ENCODE measurements around the gene FAM110D.
A peak's percentile ranks its signal among the peaks of the same experiment; 100 is the strongest.

Gene FAM110D

GRCh38 chr1:26162220-26162709 lies 3.4 kb downstream of the FAM110D start:
- Mint-ChIP-seq H3K27ac (no peak overlapping the region), H3K4me1 (peaks cover 35% of the 10 kb centered on the region), H3K9me3 (no peaks in the 10 kb centered on the region), H3K27me3 (peaks cover 86% of the 10 kb centered on the region), H3K36me3 (no peaks in the 10 kb centered on the region), H3K4me3 (peak overlapping the region; percentile 52)
- DNase-seq = no peak
- CTCF ChIA-PET = interaction anchor here (0.9 to 2.6 kb wide), 3 partner anchors 10 to 126 kb away, joined by 3 to 10 read pairs (median 6); no protein-coding TSS in a partner anchor

- H3K4me1 Mint-ChIP-seq = peaks cover 35% of the 10 kb centered on the region
- H3K4me3 Mint-ChIP-seq = peak overlapping the region; percentile 36
- H3K27me3 Mint-ChIP-seq = peaks cover 89% of the 10 kb centered on the region
- CTCF ChIA-PET = interaction anchor here (0.8 to 2.6 kb wide), 4 partner anchors 12 to 127 kb away, joined by 3 to 10 read pairs (median 4); no protein-coding TSS in a partner anchor
- no peaks in the 10 kb centered on the region for H3K9me3 Mint-ChIP-seq
- no peaks in the 10 kb centered on the region for H3K36me3 Mint-ChIP-seq
- no peak overlapping the region for H3K27ac Mint-ChIP-seq
- DNase-seq = no peak
Observed at GRCh38 chr1:26163684-26164035, 4.8 kb downstream of the FAM110D start.

GRCh38 chr1:26164036-26164860 lies 5.4 kb downstream of the FAM110D start:
- Mint-ChIP-seq H3K36me3 (no peaks in the 10 kb centered on the region), H3K4me3 (peak overlapping the region; percentile 60), H3K27me3 (peaks cover 89% of the 10 kb centered on the region), H3K4me1 (peaks cover 37% of the 10 kb centered on the region), H3K9me3 (no peaks in the 10 kb centered on the region), H3K27ac (peak overlapping the region; percentile 55)
- CTCF ChIA-PET = interaction anchor here (0.8 to 2.6 kb wide), 7 partner anchors 8 to 128 kb away, joined by 3 to 10 read pairs (median 5); partner anchors contain the start of gene CEP85
- peak; percentile 59 for DNase-seq

GRCh38 chr1:26164861-26165842 lies 6.3 kb downstream of the FAM110D start:
- no peak for DNase-seq
- CTCF ChIA-PET = interaction anchor here (0.9 to 2.6 kb wide), 6 partner anchors 9 to 129 kb away, joined by 3 to 7 read pairs (median 6); partner anchors contain the start of gene CEP85
- Mint-ChIP-seq H3K4me1 (peaks cover 41% of the 10 kb centered on the region), H3K27me3 (peaks cover 80% of the 10 kb centered on the region), H3K9me3 (no peaks in the 10 kb centered on the region), H3K27ac (no peak overlapping the region), H3K4me3 (peak overlapping the region; percentile 60), H3K36me3 (no peaks in the 10 kb centered on the region)

GRCh38 chr1:26166719-26167281 lies 7.9 kb downstream of the FAM110D start:
- H3K4me3 Mint-ChIP-seq = no peak overlapping the region

GRCh38 chr1:26168410-26169197 lies 9.7 kb downstream of the FAM110D start, which contains the start of gene C1orf232:
C1orf232 (minus strand) TSS chr1:26168963; CDS start chr1:26168499, 464 bp downstream.
- CTCF ChIA-PET = interaction anchor here (1.3 to 3.8 kb wide), 7 partner anchors 19 to 249 kb away, joined by 4 to 36 read pairs (median 7); partner anchors contain the start of gene CEP85
- H3K4me3 Mint-ChIP-seq = peak within 1 kb of the TSS; percentile 85
- H3K36me3 Mint-ChIP-seq = no peaks in the 10 kb centered on the region
- H3K27me3 Mint-ChIP-seq = peaks cover 47% of the 10 kb centered on the region
- H3K9me3 Mint-ChIP-seq = no peaks in the 10 kb centered on the region
- H3K4me1 Mint-ChIP-seq = peaks cover 48% of the 10 kb centered on the region
- no peak for DNase-seq
- H3K27ac Mint-ChIP-seq = peak within 1 kb of the TSS; percentile 84

More at GRCh38 chr1:26166719-26167281, 7.9 kb downstream of the FAM110D start:
- H3K27me3 Mint-ChIP-seq = peaks cover 64% of the 10 kb centered on the region
- peaks cover 54% of the 10 kb centered on the region for H3K4me1 Mint-ChIP-seq
- DNase-seq = no peak
- H3K9me3 Mint-ChIP-seq = no peaks in the 10 kb centered on the region
- CTCF ChIA-PET = interaction anchor here (2.6 to 3.8 kb wide), 2 partner anchors 65 to 67 kb away, joined by 7 to 36 read pairs; partner anchors contain the start of gene CEP85
- H3K27ac Mint-ChIP-seq = no peak overlapping the region
- no peaks in the 10 kb centered on the region for H3K36me3 Mint-ChIP-seq

- CTCF ChIA-PET = interaction anchor here (0.6 to 3.8 kb wide), 23 partner anchors 10 to 319 kb away, joined by 3 to 36 read pairs (median 4); partner anchors contain the start of gene CEP85
- Mint-ChIP-seq H3K27me3 (peaks cover 41% of the 10 kb centered on the region), H3K27ac (no peak overlapping the region), H3K9me3 (no peaks in the 10 kb centered on the region), H3K4me1 (peaks cover 44% of the 10 kb centered on the region), H3K4me3 (peak overlapping the region; percentile 85), H3K36me3 (no peaks in the 10 kb centered on the region)
- DNase-seq = no peak
Observed at GRCh38 chr1:26169198-26169554, 10.3 kb downstream of the FAM110D start.

GRCh38 chr1:26169669-26170471 lies 11.0 kb downstream of the FAM110D start, which contains the start of gene ZNF593:
ZNF593 (plus strand) TSS chr1:26169908; CDS start chr1:26169984, 76 bp downstream.
- Mint-ChIP-seq H3K36me3 (no peaks in the 10 kb centered on the region), H3K27me3 (peaks cover 35% of the 10 kb centered on the region), H3K27ac (peak within 1 kb of the TSS; percentile 84), H3K4me1 (peaks cover 39% of the 10 kb centered on the region), H3K9me3 (no peaks in the 10 kb centered on the region), H3K4me3 (peak within 1 kb of the TSS; percentile 85)
- peak; percentile 89 for DNase-seq
- CTCF ChIA-PET = interaction anchor here (0.6 to 3.8 kb wide), 30 partner anchors 9 to 320 kb away, joined by 3 to 36 read pairs (median 4); partner anchors contain the start of genes CD52 and CEP85

- Mint-ChIP-seq H3K27ac (peak overlapping the region; percentile 84), H3K9me3 (no peaks in the 10 kb centered on the region), H3K36me3 (no peaks in the 10 kb centered on the region), H3K27me3 (peaks cover 30% of the 10 kb centered on the region), H3K4me3 (peak overlapping the region; percentile 85), H3K4me1 (peaks cover 33% of the 10 kb centered on the region)
- CTCF ChIA-PET = interaction anchor here (0.7 to 3.8 kb wide), 18 partner anchors 8 to 247 kb away, joined by 3 to 36 read pairs (median 4); partner anchors contain the start of gene CEP85
- no peak for DNase-seq
Observed at GRCh38 chr1:26170472-26170821, 11.6 kb downstream of the FAM110D start.

- Mint-ChIP-seq H3K36me3 (no peaks in the 10 kb centered on the region), H3K9me3 (no peaks in the 10 kb centered on the region), H3K4me3 (peak within 1 kb of the TSS; percentile 85), H3K4me1 (peaks cover 27% of the 10 kb centered on the region), H3K27ac (no peak within 1 kb of the TSS), H3K27me3 (peaks cover 20% of the 10 kb centered on the region)
- CTCF ChIA-PET = interaction anchor here (0.6 to 3.8 kb wide), 7 partner anchors 26 to 246 kb away, joined by 3 to 36 read pairs (median 4); partner anchors contain the start of gene CEP85
- no peak for DNase-seq
Observed at GRCh38 chr1:26171084-26172072, 12.5 kb downstream of the FAM110D start, which contains the start of gene ZNF593OS. ZNF593OS (minus strand) TSS chr1:26171832; CDS start chr1:26171661, 171 bp downstream.

- Mint-ChIP-seq H3K4me3 (no peak overlapping the region), H3K27me3 (peaks cover 1% of the 10 kb centered on the region), H3K4me1 (peaks cover 13% of the 10 kb centered on the region), H3K36me3 (no peaks in the 10 kb centered on the region), H3K27ac (no peak overlapping the region), H3K9me3 (no peaks in the 10 kb centered on the region)
- DNase-seq = no peak
- CTCF ChIA-PET = interaction anchor here (1.0 kb wide), 1 partner anchor 39 kb away, joined by 3 read pairs; no protein-coding TSS in a partner anchor
Observed at GRCh38 chr1:26175346-26175745, 16.5 kb downstream of the FAM110D start.

All from activated naive CD4-positive, alpha-beta T cell treated with anti-CD3 and anti-CD28 coated beads, Interleukin-2, amount 10 ng/mL, durations not matched to agents 7 days and 5 days (primary cell).